GM10266 (cell line): ENCODE results near the gene ARHGEF19.

ENCODE experiments used
- DNase-seq: peaks from one replicate; pipeline ENCODE4 v3.0.0; 2012; ENCODE audit errors: extremely low spot score
- CTCF ChIP-seq: IDR thresholded peaks from 2 replicates; pipeline ENCODE4 v1.5.1; 2012; ENCODE audit warnings: mild to moderate bottlenecking, low read depth; ENCODE audit not compliant: control insufficient read depth, insufficient read depth; ENCODE audit errors: missing control alignments

Gene ARHGEF19

GRCh38 chr1:16243936-16244649 lies 31.6 kb upstream of the ARHGEF19 start:
- peak; percentile 87 for TF ChIP-seq CTCF
- DNase-seq: peak; percentile 75

- no peak for DNase-seq
- TF ChIP-seq CTCF: no peak
Measured at GRCh38 chr1:16243215-16243610, 30.8 kb upstream of the ARHGEF19 start.

- TF ChIP-seq CTCF: no peak
- no peak for DNase-seq
Measured at GRCh38 chr1:16242556-16243214, 30.2 kb upstream of the ARHGEF19 start.

- no peak for TF ChIP-seq CTCF
- no peak for DNase-seq
Measured at GRCh38 chr1:16241221-16241708, 28.8 kb upstream of the ARHGEF19 start.

GRCh38 chr1:16239972-16240491 lies 27.6 kb upstream of the ARHGEF19 start:
- no peak for TF ChIP-seq CTCF

GRCh38 chr1:16237343-16237830 lies 24.9 kb upstream of the ARHGEF19 start:
- DNase-seq: no peak
- no peak for TF ChIP-seq CTCF

More at GRCh38 chr1:16239972-16240491, 27.6 kb upstream of the ARHGEF19 start:
- DNase-seq: no peak
